GM19193 (cell line): Measurements from ENCODE around the gene NRXN3.

ENCODE experiments used
- POLR2A ChIP-seq: IDR thresholded peaks from 4 replicates; pipeline ENCODE4 v1.6.1; 2011; ENCODE audit not compliant: insufficient read depth, insufficient read length; ENCODE audit errors: extremely low read depth

The NRXN3 gene

GRCh38 chr14:79586416-79586815 is 1416.2 kb downstream of the NRXN3 start:
- TF ChIP-seq POLR2A: no peak

- no peak for TF ChIP-seq POLR2A
These were observed 1416.9 kb downstream of the NRXN3 start for GRCh38 chr14:79586989-79587598.

- TF ChIP-seq POLR2A: no peak
These were observed 1417.7 kb downstream of the NRXN3 start for GRCh38 chr14:79587875-79588274.

- no peak for TF ChIP-seq POLR2A
These were observed 1418.2 kb downstream of the NRXN3 start for GRCh38 chr14:79588398-79588797.

DNA sequence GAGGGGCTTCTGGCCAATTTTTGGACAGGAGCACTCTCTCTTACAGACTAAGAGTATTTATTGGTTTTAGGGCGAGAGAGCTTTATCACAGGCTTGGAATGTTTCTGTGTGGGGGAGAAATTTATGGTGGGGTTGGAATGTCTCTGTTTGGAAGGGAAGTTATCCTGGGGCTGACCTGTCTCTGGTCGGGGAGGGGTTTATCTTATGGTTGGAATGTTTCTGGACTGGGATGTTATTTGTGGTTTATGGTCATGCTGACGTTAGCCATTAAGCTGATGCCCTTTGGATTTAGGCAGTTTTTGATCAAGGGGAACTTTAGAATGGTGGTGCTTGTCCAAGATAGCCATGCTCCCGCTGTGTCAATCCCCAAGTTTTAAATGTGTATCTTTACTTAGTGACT is 1426.4 kb downstream of the NRXN3 start:
- no peak for TF ChIP-seq POLR2A

DNA sequence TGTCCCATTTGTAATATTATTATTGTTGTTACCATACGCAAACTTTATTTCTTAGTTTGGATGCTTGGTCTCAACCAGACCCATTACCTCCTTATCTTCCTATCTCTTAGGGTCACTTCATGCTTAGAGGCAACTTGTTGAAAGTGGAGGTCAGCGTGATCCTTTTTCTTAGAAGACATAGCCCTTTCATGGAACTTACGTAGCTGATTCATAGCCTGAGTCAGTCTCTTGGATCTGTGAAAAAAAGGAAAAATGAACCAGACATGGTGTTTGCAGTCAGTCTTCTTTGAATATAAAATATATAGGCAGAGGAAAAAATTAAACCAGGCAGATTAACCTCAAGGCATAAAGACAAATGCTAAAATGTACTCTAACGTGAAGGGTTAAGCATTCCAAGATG is 1427.4 kb downstream of the NRXN3 start:
- TF ChIP-seq POLR2A: no peak

DNA sequence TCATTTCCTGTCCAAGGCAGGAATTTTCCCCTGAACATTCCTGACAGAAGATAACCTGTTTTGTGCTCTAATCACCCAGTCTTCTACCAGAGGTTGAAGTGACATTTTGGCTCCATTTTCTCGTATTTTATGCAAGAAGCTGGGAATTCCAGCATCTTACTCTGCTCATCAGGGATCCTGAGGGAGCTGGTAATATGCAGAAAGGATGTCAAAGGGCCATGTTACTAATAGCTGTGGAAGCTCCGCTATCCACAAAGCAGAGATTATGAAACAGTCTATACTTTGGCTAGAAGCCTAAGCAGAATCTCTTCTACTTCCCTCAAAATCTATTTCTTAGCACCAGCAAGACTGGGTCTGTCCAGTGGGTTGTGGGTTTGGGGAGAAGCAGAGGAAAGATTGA is 1428.2 kb downstream of the NRXN3 start:
- no peak for TF ChIP-seq POLR2A

GRCh38 chr14:79599239-79599638 is 1429.1 kb downstream of the NRXN3 start:
- no peak for TF ChIP-seq POLR2A

- TF ChIP-seq POLR2A: no peak
These were observed 1430.2 kb downstream of the NRXN3 start for GRCh38 chr14:79600406-79600805.

- TF ChIP-seq POLR2A: no peak
These were observed 1431.4 kb downstream of the NRXN3 start for GRCh38 chr14:79601579-79601978.

- no peak for TF ChIP-seq POLR2A
These were observed 1431.9 kb downstream of the NRXN3 start for GRCh38 chr14:79602045-79602444.

DNA sequence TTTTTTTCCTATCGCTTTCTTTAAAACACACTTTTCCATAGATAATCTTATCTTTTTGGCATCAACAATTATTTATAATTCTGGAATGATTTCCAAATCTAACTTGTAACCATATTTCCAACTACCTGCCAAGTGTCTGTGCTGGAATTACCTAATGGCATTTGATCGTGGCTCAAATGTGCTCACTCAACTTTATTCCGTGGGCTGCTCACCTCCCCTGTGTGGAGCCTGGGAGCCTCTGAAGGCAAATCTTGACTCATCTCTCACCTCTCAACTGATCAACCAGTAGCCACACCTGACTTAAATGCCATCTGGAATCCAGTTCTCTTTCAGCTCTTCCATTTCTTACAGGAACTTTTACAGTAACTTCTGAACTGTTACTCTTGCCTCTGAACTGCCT is 1432.6 kb downstream of the NRXN3 start:
- TF ChIP-seq POLR2A: no peak

DNA sequence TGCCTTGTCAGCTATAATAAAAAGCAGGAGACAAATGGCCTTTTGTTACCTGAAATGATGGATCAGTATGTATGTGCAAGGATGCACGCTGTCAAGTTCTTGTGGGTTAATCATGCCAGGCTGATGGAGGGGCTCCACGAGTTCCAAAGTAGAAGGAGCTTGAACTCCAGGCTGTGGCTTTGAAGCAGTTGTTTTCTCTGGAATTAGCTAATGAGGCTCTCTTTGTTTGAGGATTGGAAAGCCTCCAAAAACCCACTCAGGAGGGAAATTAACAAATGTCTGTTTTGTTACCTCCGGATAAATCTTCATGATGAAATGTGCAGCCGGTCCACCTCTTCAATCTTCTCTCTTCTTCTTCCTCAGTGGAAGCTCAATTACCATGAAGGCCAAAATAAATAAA is 1435.7 kb downstream of the NRXN3 start:
- no peak for TF ChIP-seq POLR2A

DNA sequence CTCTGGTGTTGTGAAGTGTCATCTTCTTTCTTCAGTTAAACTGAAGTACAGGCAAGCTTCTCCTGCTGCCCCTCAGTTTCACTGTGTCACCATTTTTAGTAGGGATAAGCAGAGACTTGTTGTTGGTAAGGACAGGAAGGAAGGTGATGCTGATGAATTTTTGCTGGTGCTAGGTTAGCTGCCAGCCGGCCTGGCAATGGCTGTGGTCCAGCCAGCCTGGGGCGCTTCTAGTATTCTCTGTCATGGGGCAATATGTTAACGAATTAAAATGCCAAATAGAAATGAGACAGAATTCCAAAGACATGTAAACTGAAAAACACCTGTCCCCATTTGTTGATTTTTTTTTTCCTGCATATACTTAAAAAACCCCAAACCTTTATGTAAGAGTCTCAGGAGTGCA is 1438.3 kb downstream of the NRXN3 start:
- TF ChIP-seq POLR2A: no peak

GRCh38 chr14:79613625-79614024 is 1443.5 kb downstream of the NRXN3 start:
- TF ChIP-seq POLR2A: no peak

GRCh38 chr14:79614448-79614847 is 1444.3 kb downstream of the NRXN3 start:
- no peak for TF ChIP-seq POLR2A

GRCh38 chr14:79627058-79627457 is 1456.9 kb downstream of the NRXN3 start:
- no peak for TF ChIP-seq POLR2A

DNA sequence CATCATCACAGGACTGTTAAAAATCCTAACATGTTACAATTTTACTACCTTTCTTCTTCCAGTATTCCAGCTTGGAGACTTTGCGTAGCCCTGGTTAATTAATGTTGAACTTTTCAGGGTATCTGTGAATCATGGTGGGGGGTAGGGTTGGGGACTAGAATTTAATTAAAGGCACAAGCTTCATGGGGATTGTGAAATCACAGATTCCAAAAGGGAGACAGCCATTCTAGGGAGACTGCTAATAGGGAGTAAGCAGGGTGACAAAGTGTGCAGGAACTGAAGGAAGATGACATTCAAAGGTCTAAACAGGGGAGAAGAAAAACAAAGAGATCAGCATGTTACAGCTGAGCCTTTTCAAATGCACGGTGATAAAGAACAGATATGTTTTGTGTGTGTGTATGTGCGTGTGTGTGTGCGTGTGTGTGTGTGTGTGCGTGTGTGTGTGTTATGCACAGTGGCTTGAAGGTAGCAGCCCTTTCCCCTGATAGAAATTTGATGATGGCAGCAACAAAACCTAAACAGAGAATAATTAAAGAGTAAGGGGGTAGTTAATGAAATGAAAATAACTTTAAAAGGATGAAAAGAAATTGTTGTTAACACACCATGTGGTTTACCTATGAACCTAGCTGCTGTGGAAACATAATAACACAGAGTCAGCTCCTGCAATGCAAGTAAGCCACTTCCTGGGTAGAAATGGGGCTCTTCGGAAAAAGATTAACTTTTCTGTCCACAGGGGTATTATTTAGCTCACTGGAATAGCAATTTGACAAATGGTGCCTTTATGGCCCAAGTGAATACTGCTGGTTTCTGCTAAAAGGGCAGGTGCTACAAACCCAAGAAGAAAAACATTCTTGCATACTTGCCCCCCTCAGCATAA is 1459.5 kb downstream of the NRXN3 start:
- no peak for TF ChIP-seq POLR2A
